ENCODE results near the gene OAS2. TPM values are rescaled to one million over a fixed set of nuclear protein-coding genes. Genes with fewer than 3 reads are reported as not detected.

The OAS2 gene
- total and polyA plus RNA-seq, 9 of the 15 experiments (the other 6 are each of a cell fraction or from before 2014, with no cell fraction given): 0.13 to 0.85 TPM; not detected in 7

- no peak for TF ChIP-seq AFF4 (CRISPR knock-in tag; IDR thresholded peaks at IDR 0.05)
- no peak for TF ChIP-seq EHMT2 (IDR thresholded peaks at IDR 0.05)
- peak; percentile 19; the same call in 1 of the 2 replicates for TF ChIP-seq CEBPG (CRISPR knock-in tag; IDR thresholded peaks at IDR 0.05)
- peak; percentile 46 to 78 for TF ChIP-seq CEBPG (tag; conservative IDR thresholded peaks at IDR 0.05 in 1 of 2, IDR thresholded peaks at IDR 0.05 in 1 of 2)
- TF ChIP-seq ARHGAP35 (IDR thresholded peaks at IDR 0.05; ENCODE audit: partially characterized antibody): no peak
- no peak for TF ChIP-seq SMARCA5 (IDR thresholded peaks at IDR 0.05)
- no peak for TF ChIP-seq NKRF (IDR thresholded peaks at IDR 0.05; ENCODE audit: borderline replicate concordance)
- TF ChIP-seq ZNF764 (CRISPR knock-in tag; IDR thresholded peaks at IDR 0.05; ENCODE audit: low read depth): no peak
- no peak for TF ChIP-seq MEF2D (tag; conservative IDR thresholded peaks at IDR 0.05; ENCODE audit: low read depth)
- TF ChIP-seq ZBTB34 (CRISPR knock-in tag; IDR thresholded peaks at IDR 0.05): no peak
- TF ChIP-seq RBM25 (IDR thresholded peaks at IDR 0.05; ENCODE audit: low read depth, low read length, severe bottlenecking): peak; percentile 32
- no peak for TF ChIP-seq ZNF277 (CRISPR knock-in tag; IDR thresholded peaks at IDR 0.05; ENCODE audit: borderline replicate concordance)
These were observed 45.7 kb upstream of the OAS2 start (continued) for GRCh38 chr12:112932485-112933128.
